K562 (cell line): Measurements from ENCODE around the gene AZGP1. TPM values are rescaled to one million over a fixed set of nuclear protein-coding genes. Genes with fewer than 3 reads are reported as not detected.

Source experiments
- CEBPG ChIP-seq, 3 experiments: fragments of 200-800 bp in 1 of 3; sonication (Bioruptor generic) in 1 of 3; sonication (generic) in 1 of 3; formaldehyde crosslinking in 1 of 3; IDR thresholded peaks in 2 of 3; conservative IDR thresholded peaks in 1 of 3; 2 replicates each; pipeline versions ENCODE4 v1.6.1 to v1.8.0; 2016 to 2022; ENCODE audit warnings: missing compliant biosample characterization in 2 of 3, missing genetic modification characterization in 2 of 3, mild to moderate bottlenecking in 1 of 3, missing genetic modification reagents in 1 of 3
- CHCHD3 ChIP-seq: fragments of 250-450 bp; sonication (Bioruptor Pico); IDR thresholded peaks from 2 replicates; pipeline ENCODE4 v2.1.2; 2022; ENCODE audit warnings: mild to moderate bottlenecking
- DDX20 ChIP-seq: fragments of 450-650 bp; IDR thresholded peaks from 2 replicates; pipeline ENCODE4 v1.6.1; 2016; ENCODE audit warnings: missing genetic modification characterization, low read depth, mild to moderate bottlenecking, missing compliant biosample characterization, moderate library complexity
- ELF2 ChIP-seq: fragments of 250-450 bp; sonication (Bioruptor Pico); IDR thresholded peaks from 2 replicates; pipeline ENCODE4 v1.5.0; 2021; ENCODE audit warnings: mild to moderate bottlenecking
- GATAD2A ChIP-seq: fragments of 450-650 bp; IDR thresholded peaks from 2 replicates; pipeline ENCODE4 v1.6.1; 2017
- KDM4B ChIP-seq, 2 experiments: fragments of 450-650 bp in 1 of 2; sonication (generic) in 1 of 2; IDR thresholded peaks; 2 replicates each; pipeline ENCODE4 v1.6.1; 2016 to 2017; ENCODE audit warnings: borderline replicate concordance in 2 of 2, antibody characterized with exemption in 1 of 2, low read depth in 1 of 2, mild to moderate bottlenecking in 1 of 2
- MAFF ChIP-seq: IDR thresholded peaks from 2 replicates; pipeline ENCODE4 v1.6.1; 2012; ENCODE audit warnings: low read length, improper control_type of control experiment
- NFATC3 ChIP-seq: fragments of 450-650 bp; IDR thresholded peaks from 2 replicates; pipeline ENCODE4 v1.6.1; 2017; ENCODE audit warnings: mild to moderate bottlenecking
- NR1H2 ChIP-seq: sonication (generic); formaldehyde crosslinking; IDR thresholded peaks from 2 replicates; pipeline ENCODE4 v1.4.0; 2020; ENCODE audit warnings: mild to moderate bottlenecking, missing genetic modification reagents
- NR2F6 ChIP-seq: fragments of 450-650 bp; formaldehyde crosslinking; IDR thresholded peaks from 2 replicates; pipeline ENCODE4 v1.4.0; 2020; ENCODE audit warnings: mild to moderate bottlenecking
- NR4A1 ChIP-seq, 2 experiments: fragments of 250-450 bp in 1 of 2; fragments of 450-650 bp in 1 of 2; sonication (Bioruptor Pico) in 1 of 2; IDR thresholded peaks; 2 replicates each; pipeline versions ENCODE4 v1.4.0 to v1.6.1; 2016 to 2020; ENCODE audit warnings: mild to moderate bottlenecking in 2 of 2, missing compliant biosample characterization in 1 of 2, missing genetic modification characterization in 1 of 2, moderate library complexity in 1 of 2
- POU5F1 ChIP-seq: fragments of 150-350 bp; IDR thresholded peaks from 2 replicates; pipeline ENCODE4 v1.6.1; 2014; ENCODE audit warnings: borderline replicate concordance, low read length, low read depth, mild to moderate bottlenecking; ENCODE audit not compliant: partially characterized antibody
- RBBP5 ChIP-seq: fragments of 200-600 bp; sonication (generic); IDR thresholded peaks from 2 replicates; pipeline ENCODE4 v1.6.1; 2012; ENCODE audit warnings: borderline replicate concordance, mild to moderate bottlenecking, low read length, control low read depth, inconsistent platforms; ENCODE audit not compliant: insufficient read depth, poor library complexity, severe bottlenecking
- RCOR1 ChIP-seq, 2 experiments: IDR thresholded peaks; 2 replicates each; pipeline ENCODE4 v1.6.1; 2012; ENCODE audit warnings: low read depth in 2 of 2, low read length in 2 of 2, borderline replicate concordance in 1 of 2, improper control_type of control experiment in 1 of 2
- SETDB1 ChIP-seq: IDR thresholded peaks from one replicate; pipeline ENCODE4 v1.6.1; 2012; ENCODE audit warnings: low read length, control low read depth, inconsistent platforms
- SIN3A ChIP-seq, 2 experiments: fragments of 150-350 bp in 1 of 2; IDR thresholded peaks; 2 replicates each; pipeline ENCODE4 v1.6.1; 2011 to 2016; ENCODE audit warnings: borderline replicate concordance in 2 of 2, low read depth in 2 of 2, low read length in 2 of 2, mild to moderate bottlenecking in 2 of 2, moderate library complexity in 2 of 2; ENCODE audit not compliant: control insufficient read depth in 1 of 2
- SP2 ChIP-seq: IDR thresholded peaks from 2 replicates; pipeline ENCODE4 v1.6.1; 2011; ENCODE audit warnings: mild to moderate bottlenecking, low read depth, low read length, moderate library complexity; ENCODE audit not compliant: poor library complexity, severe bottlenecking; ENCODE audit errors: extremely low read depth
- ZNF644 ChIP-seq: fragments of 200-800 bp; sonication (Bioruptor generic); IDR thresholded peaks from 2 replicates; pipeline ENCODE4 v1.6.1; 2016; ENCODE audit warnings: low read depth, missing genetic modification characterization, missing compliant biosample characterization
- polyA plus RNA-seq, 8 experiments: library from polyadenylated mRNA; depleted of rRNA in 4 of 8; stranded (reverse) in 5 of 8; unstranded in 3 of 8; fragments of >200 nt; fragmentation: Nextera tagmentation in 2 of 8; fragmentation: Illumina TruSeq in 1 of 8; extraction: Ambion mirVana in 2 of 8; extraction: Trizol in 1 of 8; gene quantifications; 2 replicates each; pipeline versions ENCODE4 v1.2.1 to v1.2.3, GENCODE V29; 2011 to 2014; ENCODE audit warnings: inconsistent platforms in 1 of 8, missing spikeins in 1 of 8
- total RNA-seq, 7 experiments: library from RNA; depleted of rRNA in 6 of 7; stranded (reverse); fragments of >200 nt in 6 of 7; fragmentation: Illumina TruSeq in 2 of 7; extraction: Trizol in 2 of 7; gene quantifications; 2 replicates each; pipeline versions ENCODE4 v1.2.1 to v1.2.3, GENCODE V29; 2011 to 2021; ENCODE audit warnings: low replicate concordance in 1 of 7
- TF ChIP-seq, protein P1 (sequence below): fragments of 250-450 bp; sonication (Bioruptor Pico); IDR thresholded peaks from 2 replicates; pipeline ENCODE4 v1.8.0; 2022; ENCODE audit warnings: moderate library complexity, mild to moderate bottlenecking, inconsistent platforms
- TF ChIP-seq, protein P2 (sequence below): fragments of 250-450 bp; sonication (Bioruptor Pico); IDR thresholded peaks from 2 replicates; pipeline ENCODE4 v1.9.0; 2021; ENCODE audit warnings: mild to moderate bottlenecking, inconsistent platforms

AZGP1 gene
- total and polyA plus RNA-seq, 9 of the 15 experiments (the other 6 are each of a cell fraction or from before 2014, with no cell fraction given), result 0.18 to 0.53 TPM; not detected in 7

DNA sequence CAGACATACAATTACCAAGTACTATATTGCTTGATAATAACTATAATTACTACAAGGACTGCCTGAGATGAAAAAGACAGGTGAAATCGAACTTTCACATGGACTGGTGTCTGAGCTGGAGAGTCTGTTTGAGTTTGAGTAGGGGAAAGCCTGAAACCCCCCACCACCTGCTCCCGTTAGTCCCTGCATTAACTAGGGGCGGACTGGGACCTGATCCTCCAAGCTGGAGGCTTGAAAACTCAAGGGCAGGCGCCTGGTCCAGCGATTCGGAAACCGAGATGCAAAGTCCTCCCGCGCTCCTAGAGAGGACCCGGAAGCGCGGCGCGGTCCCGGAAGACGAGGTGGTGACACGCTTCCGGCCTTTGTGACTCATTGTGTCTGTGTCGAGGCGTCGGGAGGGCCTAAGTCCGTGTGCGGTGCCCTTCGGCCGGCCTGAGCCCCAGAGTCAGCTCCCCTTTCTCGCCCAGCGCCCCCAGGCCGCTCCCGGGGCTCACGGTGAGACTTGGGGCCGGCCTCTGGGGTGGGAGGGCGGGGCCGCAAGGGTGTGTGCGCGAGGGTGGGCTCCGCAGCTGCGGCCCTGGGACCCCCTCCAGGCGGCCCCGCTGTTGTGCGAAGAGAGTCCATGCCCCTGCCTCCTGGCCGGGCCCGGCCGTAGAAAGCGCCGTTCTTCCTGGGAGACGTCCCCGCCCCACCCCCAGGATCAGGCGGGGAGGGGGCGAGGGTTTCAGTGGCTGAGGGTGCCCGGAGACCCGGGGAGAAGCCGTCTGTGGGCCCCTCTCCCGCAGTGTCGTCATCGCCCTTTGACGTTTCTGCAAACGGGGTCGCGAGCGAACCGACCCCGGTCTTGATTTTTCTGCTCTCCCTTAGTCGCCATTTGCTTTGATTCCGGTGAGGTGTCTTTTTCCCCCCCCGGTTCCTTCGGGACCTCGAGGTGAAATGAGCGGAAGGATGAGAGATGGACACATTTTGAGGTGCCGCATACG is 39.7 kb upstream of the AZGP1 start, which contains the start of gene ZKSCAN1 (continued):
- TF ChIP-seq NR4A1 (CRISPR knock-in tag; IDR thresholded peaks at IDR 0.05), result no peak
- no peak for TF ChIP-seq NR4A1 (tag; IDR thresholded peaks at IDR 0.05)
- TF ChIP-seq RCOR1 (IDR thresholded peaks at IDR 0.05; ENCODE audit: borderline replicate concordance in 1 of 2, low read depth in 2 of 2, low read length in 2 of 2), result 0 out of 4 replicates have a peak, but pooled peaks of 1 of the 2 experiments have one; percentile 24
- no peak for TF ChIP-seq CHCHD3 (CRISPR knock-in tag)
- TF ChIP-seq NR1H2 (CRISPR knock-in tag), result no peak
- no peak for TF ChIP-seq NFATC3
- TF ChIP-seq RBBP5, result peak; percentile 54
- TF ChIP-seq SP2, result peak; percentile 100
- TF ChIP-seq MAFF, result no peak
- TF ChIP-seq DDX20, result no peak
- peak; percentile 69 for TF ChIP-seq POU5F1
- no peak for TF ChIP-seq NR2F6 (CRISPR knock-in tag)
- peak; percentile 98 for TF ChIP-seq ELF2 (CRISPR knock-in tag)
- no peak for TF ChIP-seq GATAD2A
- TF ChIP-seq KDM4B (IDR thresholded peaks at IDR 0.05; ENCODE audit: borderline replicate concordance in 2 of 2, low read depth in 1 of 2), result peak in 1 of 2 experiments; percentile 95; a peak in 2 of 4 replicates
- no peak for TF ChIP-seq ZNF644 (tag)
- TF ChIP-seq SETDB1, result no peak
- TF ChIP-seq, protein P1, sequence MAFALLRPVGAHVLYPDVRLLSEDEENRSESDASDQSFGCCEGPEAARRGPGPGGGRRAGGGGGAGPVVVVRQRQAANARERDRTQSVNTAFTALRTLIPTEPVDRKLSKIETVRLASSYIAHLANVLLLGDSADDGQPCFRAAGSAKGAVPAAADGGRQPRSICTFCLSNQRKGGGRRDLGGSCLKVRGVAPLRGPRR, result no peak
- TF ChIP-seq CEBPG (CRISPR knock-in tag; IDR thresholded peaks at IDR 0.05), result no peak
- TF ChIP-seq CEBPG (tag; conservative IDR thresholded peaks at IDR 0.05 in 1 of 2, IDR thresholded peaks at IDR 0.05 in 1 of 2), result no peak
- TF ChIP-seq SIN3A (IDR thresholded peaks at IDR 0.05; ENCODE audit: borderline replicate concordance in 2 of 2, control insufficient read depth in 1 of 2, low read depth in 2 of 2, low read length in 2 of 2), result peak; percentile 47 to 78; a peak in 1 of 4 replicates
- TF ChIP-seq, protein P2, sequence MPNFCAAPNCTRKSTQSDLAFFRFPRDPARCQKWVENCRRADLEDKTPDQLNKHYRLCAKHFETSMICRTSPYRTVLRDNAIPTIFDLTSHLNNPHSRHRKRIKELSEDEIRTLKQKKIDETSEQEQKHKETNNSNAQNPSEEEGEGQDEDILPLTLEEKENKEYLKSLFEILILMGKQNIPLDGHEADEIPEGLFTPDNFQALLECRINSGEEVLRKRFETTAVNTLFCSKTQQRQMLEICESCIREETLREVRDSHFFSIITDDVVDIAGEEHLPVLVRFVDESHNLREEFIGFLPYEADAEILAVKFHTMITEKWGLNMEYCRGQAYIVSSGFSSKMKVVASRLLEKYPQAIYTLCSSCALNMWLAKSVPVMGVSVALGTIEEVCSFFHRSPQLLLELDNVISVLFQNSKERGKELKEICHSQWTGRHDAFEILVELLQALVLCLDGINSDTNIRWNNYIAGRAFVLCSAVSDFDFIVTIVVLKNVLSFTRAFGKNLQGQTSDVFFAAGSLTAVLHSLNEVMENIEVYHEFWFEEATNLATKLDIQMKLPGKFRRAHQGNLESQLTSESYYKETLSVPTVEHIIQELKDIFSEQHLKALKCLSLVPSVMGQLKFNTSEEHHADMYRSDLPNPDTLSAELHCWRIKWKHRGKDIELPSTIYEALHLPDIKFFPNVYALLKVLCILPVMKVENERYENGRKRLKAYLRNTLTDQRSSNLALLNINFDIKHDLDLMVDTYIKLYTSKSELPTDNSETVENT (CRISPR knock-in tag), result peak; percentile 100
